A549 (cell line): Measurements from ENCODE around the gene LTBP4. TPM values are rescaled to one million over a fixed set of nuclear protein-coding genes. Genes with fewer than 3 reads are reported as not detected.
A peak's percentile ranks its signal among the peaks of the same experiment; 100 is the strongest.

Experiments used
- ATAC-seq, 2 experiments: fragments of 200-7000 bp in 1 of 2; fragments of >200 bp in 1 of 2; cut with Nextera tagmentation in 1 of 2; cut with Tn5 transposase in 1 of 2; 3 replicates each; pipeline versions ENCODE4 v1.8.0 to v1.9.1; 2018 to 2020; ENCODE audit warnings: mild to moderate bottlenecking in 1 of 2, moderate library complexity in 1 of 2
- CTCF ChIA-PET: fragments of 300-600 bp; sonication (Branson Sonifier 250); formaldehyde crosslinking; extraction: SDS; loops from one replicate; lab custom pipeline; 2021; ENCODE audit warnings: antibody characterized with exemption, inconsistent platforms; lab: Yijun Ruan, JAX
- POLR2A ChIA-PET: fragments of 350-600 bp; formaldehyde crosslinking; extraction: SDS; loops from one replicate; lab custom pipeline; 2021; ENCODE audit warnings: antibody characterized with exemption, inconsistent platforms; lab: Yijun Ruan, JAX
- DNase-seq, 2 experiments: peaks; one replicate each; pipeline versions ENCODE4 v3.0.0 to v3.0.0-alpha.2; 2011 to 2016; ENCODE audit warnings: low read depth in 1 of 2, low spot score in 1 of 2
- FAIRE-seq: peaks from 2 replicates; lab custom pipeline; 2011; peaks lifted over from hg19 to GRCh38; lab: Jason Lieb, UNC
- H3K27ac ChIP-seq, 2 experiments: fragments of >200 bp; sonication (Bioruptor Twin); formaldehyde crosslinking; 3 replicates each; pipeline ENCODE4 v1.5.1; 2016 to 2017
- H3K4me1 ChIP-seq: fragments of >200 bp; sonication (Bioruptor Twin); formaldehyde crosslinking; 3 replicates; pipeline ENCODE4 v1.6.1; 2016
- H3K4me2 ChIP-seq: fragments of >200 bp; sonication (Bioruptor Twin); formaldehyde crosslinking; 3 replicates; pipeline ENCODE4 v1.6.1; 2016
- H3K4me3 ChIP-seq: fragments of >200 bp; sonication (Bioruptor Twin); formaldehyde crosslinking; 3 replicates; pipeline ENCODE4 v1.5.1; 2016
- H3K9me3 ChIP-seq: fragments of >200 bp; sonication (Bioruptor Twin); formaldehyde crosslinking; 3 replicates; pipeline ENCODE4 v1.6.1; 2016
- BHLHE40 ChIP-seq: IDR thresholded peaks from 2 replicates; pipeline ENCODE4 v1.6.1; 2012; ENCODE audit warnings: low read depth, low read length, inconsistent platforms
- CBX8 ChIP-seq: fragments of 200-600 bp; sonication (generic); IDR thresholded peaks from 2 replicates; pipeline ENCODE4 v1.6.1; 2016
- EP300 ChIP-seq, 2 experiments: fragments of >200 bp; sonication (Bioruptor Twin); formaldehyde crosslinking; IDR thresholded peaks; 2 replicates in 1 of 2; 3 replicates in 1 of 2; pipeline ENCODE4 v1.6.1; 2016 to 2017
- FOSB ChIP-seq: fragments of 250-450 bp; sonication (Bioruptor Pico); IDR thresholded peaks from 2 replicates; pipeline ENCODE4 v1.5.0; 2020; ENCODE audit warnings: mild to moderate bottlenecking, moderate library complexity
- FOXS1 ChIP-seq: fragments of 250-450 bp; sonication (Bioruptor Pico); IDR thresholded peaks from 2 replicates; pipeline ENCODE4 v1.5.0; 2020; ENCODE audit warnings: mild to moderate bottlenecking, moderate library complexity
- HDAC2 ChIP-seq: fragments of 200-600 bp; sonication (generic); IDR thresholded peaks from 2 replicates; pipeline ENCODE4 v1.6.1; 2016
- HOXA7 ChIP-seq: fragments of 250-450 bp; sonication (Bioruptor Pico); IDR thresholded peaks from 2 replicates; pipeline ENCODE4 v1.5.0; 2020; ENCODE audit warnings: mild to moderate bottlenecking, moderate library complexity
- HOXB13 ChIP-seq: fragments of 250-450 bp; sonication (Bioruptor Pico); IDR thresholded peaks from 2 replicates; pipeline ENCODE4 v1.5.0; 2020; ENCODE audit warnings: low read depth, mild to moderate bottlenecking, moderate library complexity
- HOXB5 ChIP-seq: fragments of 250-450 bp; sonication (Bioruptor Pico); IDR thresholded peaks from 2 replicates; pipeline ENCODE4 v1.5.0; 2020; ENCODE audit warnings: mild to moderate bottlenecking, moderate library complexity
- KDM1A ChIP-seq: fragments of 200-600 bp; sonication (generic); IDR thresholded peaks from 2 replicates; pipeline ENCODE4 v1.6.1; 2016; ENCODE audit warnings: low read depth, mild to moderate bottlenecking
- KDM5A ChIP-seq: fragments of 200-600 bp; sonication (generic); IDR thresholded peaks from 2 replicates; pipeline ENCODE4 v1.6.1; 2016; ENCODE audit warnings: antibody characterized with exemption, mild to moderate bottlenecking
- MAFK ChIP-seq: fragments of 450-650 bp; IDR thresholded peaks from 2 replicates; pipeline ENCODE4 v1.6.1; 2014; ENCODE audit not compliant: partially characterized antibody
- MAZ ChIP-seq: fragments of 150-350 bp; IDR thresholded peaks from 2 replicates; pipeline ENCODE4 v1.6.1; 2014; ENCODE audit warnings: antibody characterized with exemption, low read depth, low read length, borderline replicate concordance
- NFE2L2 ChIP-seq: fragments of 150-350 bp; conservative IDR thresholded peaks from 2 replicates; pipeline ENCODE4 v1.6.1; 2014; ENCODE audit warnings: low read length
- NPAS2 ChIP-seq: fragments of 250-450 bp; sonication (Bioruptor Pico); IDR thresholded peaks from 2 replicates; pipeline ENCODE4 v1.8.0; 2022; ENCODE audit warnings: mild to moderate bottlenecking, moderate library complexity, borderline replicate concordance
- NR3C1 ChIP-seq: fragments of >200 bp; sonication (Bioruptor Twin); formaldehyde crosslinking; IDR thresholded peaks from 3 replicates; pipeline ENCODE4 v1.6.1; 2017
- POLR2A ChIP-seq: IDR thresholded peaks from 2 replicates; pipeline ENCODE4 v1.6.1; 2012; ENCODE audit warnings: mild to moderate bottlenecking, low read length
- RAD21 ChIP-seq, 2 experiments: fragments of >200 bp in 1 of 2; sonication (Bioruptor Twin) in 1 of 2; formaldehyde crosslinking in 1 of 2; IDR thresholded peaks in 1 of 2; conservative IDR thresholded peaks in 1 of 2; 2 replicates in 1 of 2; 3 replicates in 1 of 2; pipeline ENCODE4 v1.6.1; 2012 to 2018; ENCODE audit warnings: inconsistent platforms in 1 of 2
- RCOR1 ChIP-seq: fragments of 150-350 bp; IDR thresholded peaks from 2 replicates; pipeline ENCODE4 v1.6.1; 2014; ENCODE audit warnings: antibody characterized with exemption, low read length, low read depth
- RFX5 ChIP-seq: fragments of 450-650 bp; IDR thresholded peaks from 2 replicates; pipeline ENCODE4 v1.7.1; 2014; ENCODE audit warnings: antibody characterized with exemption, mild to moderate bottlenecking, moderate library complexity
- RNF2 ChIP-seq: fragments of 200-600 bp; sonication (generic); IDR thresholded peaks from 2 replicates; pipeline ENCODE4 v1.6.1; 2016; ENCODE audit warnings: low read depth, mild to moderate bottlenecking, antibody characterized with exemption, moderate library complexity, borderline replicate concordance
- SMC3 ChIP-seq: fragments of >200 bp; sonication (Bioruptor Twin); formaldehyde crosslinking; IDR thresholded peaks from 3 replicates; pipeline ENCODE4 v1.6.1; 2018; ENCODE audit warnings: inconsistent platforms
- ZNF302 ChIP-seq: fragments of 250-450 bp; sonication (Bioruptor Pico); IDR thresholded peaks from 2 replicates; pipeline ENCODE4 v1.9.0; 2021; ENCODE audit warnings: inconsistent platforms, mild to moderate bottlenecking, moderate library complexity
- WGBS: methylation state at CpG from one replicate; pipeline ENCODE4 v1.1.6; 2017; ENCODE audit errors: missing lambda C conversion rate; 5-methylcytosine and 5-hydroxymethylcytosine counted together
- polyA plus RNA-seq, 4 experiments: library from polyadenylated mRNA; depleted of rRNA in 3 of 4; stranded (reverse); fragments of >200 nt; fragmentation: RNase III in 1 of 4; extraction: RNeasy Plus Mini Kit Qiagen cat#74134 plus additional on column Dnase treatment in 1 of 4; gene quantifications; 2 replicates in 3 of 4; 3 replicates in 1 of 4; pipeline ENCODE4 v1.2.3, GENCODE V29; 2011 to 2017
- TF ChIP-seq, protein P1 (sequence below): IDR thresholded peaks from 2 replicates; pipeline ENCODE4 v1.6.1; 2012; ENCODE audit warnings: low read depth, borderline replicate concordance
- TF ChIP-seq, protein P2 (sequence below): fragments of >200 bp; sonication (Bioruptor Twin); formaldehyde crosslinking; IDR thresholded peaks from 3 replicates; pipeline ENCODE4 v1.6.1; 2016
- TF ChIP-seq, protein P3 (sequence below): fragments of >200 bp; sonication (Bioruptor Twin); formaldehyde crosslinking; IDR thresholded peaks from 3 replicates; pipeline ENCODE4 v1.5.1; 2016
- TF ChIP-seq, protein P4 (sequence below): fragments of 250-450 bp; sonication (Bioruptor Pico); IDR thresholded peaks from 2 replicates; pipeline ENCODE4 v1.5.0; 2021; ENCODE audit warnings: mild to moderate bottlenecking, moderate library complexity, borderline replicate concordance
- TF ChIP-seq, protein P5 (sequence below): fragments of 450-650 bp; IDR thresholded peaks from 2 replicates; pipeline ENCODE4 v1.6.1; 2014; ENCODE audit warnings: antibody characterized with exemption

Gene LTBP4
- polyA plus RNA-seq, 2 of the 4 experiments (the other 2 are of a cell fraction), result 23.1 to 43.2 TPM

DNA sequence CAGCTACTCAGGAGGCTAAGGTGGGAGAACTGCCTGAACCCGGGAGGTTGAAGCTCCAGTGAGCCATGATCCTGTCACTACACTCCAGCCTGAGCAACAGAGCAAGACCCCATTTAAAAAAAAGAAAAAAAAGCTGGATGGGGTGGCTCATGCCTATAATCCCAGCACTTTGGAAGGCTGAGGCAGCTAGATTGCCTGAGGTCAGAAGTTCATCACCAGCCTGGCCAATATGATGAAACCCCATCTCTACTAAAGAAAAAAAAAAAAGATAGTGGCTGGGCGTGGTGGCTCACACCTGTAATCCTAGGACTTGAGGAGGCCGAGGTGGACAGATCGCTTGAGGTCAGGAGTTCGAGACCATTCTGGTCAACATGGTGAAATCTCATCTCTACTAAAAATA is 15.0 kb downstream of the LTBP4 start:
- ATAC-seq (no peak), DNase-seq (no peak), FAIRE-seq (no peak)
- WGBS, result 68% methylated on average over 5 of the region's 5 CpGs
- H3K27ac ChIP-seq, result no peak overlapping the region; a peak in 1 of 6 replicates
- H3K4me2 ChIP-seq, result no peak overlapping the region
- no peak overlapping the region for H3K4me3 ChIP-seq
- H3K4me1 ChIP-seq, result peaks cover 7% of the 10 kb centered on the region; the same call in 2 of the 3 replicates
- no peaks in the 10 kb centered on the region for H3K9me3 ChIP-seq
- ChIA-PET CTCF (interaction anchor here (0.6 to 15.6 kb wide), 13 partner anchors 8 to 687 kb away, joined by 3 to 423 read pairs (median 4); no protein-coding TSS in a partner anchor), POLR2A (interaction anchor here (0.6 kb wide), 1 partner anchor 12 kb away, joined by 3 read pairs; no protein-coding TSS in a partner anchor)
- TF ChIP-seq NR3C1 (no peak), NPAS2 (CRISPR knock-in tag) (no peak), RFX5 (no peak), EP300 (IDR thresholded peaks at IDR 0.05) (no peak), MAFK (no peak), CBX8 (no peak), RAD21 (conservative IDR thresholded peaks at IDR 0.05 in 1 of 2, IDR thresholded peaks at IDR 0.05 in 1 of 2) (no peak), RCOR1 (no peak), RNF2 (no peak), FOSB (CRISPR knock-in tag) (no peak)

DNA sequence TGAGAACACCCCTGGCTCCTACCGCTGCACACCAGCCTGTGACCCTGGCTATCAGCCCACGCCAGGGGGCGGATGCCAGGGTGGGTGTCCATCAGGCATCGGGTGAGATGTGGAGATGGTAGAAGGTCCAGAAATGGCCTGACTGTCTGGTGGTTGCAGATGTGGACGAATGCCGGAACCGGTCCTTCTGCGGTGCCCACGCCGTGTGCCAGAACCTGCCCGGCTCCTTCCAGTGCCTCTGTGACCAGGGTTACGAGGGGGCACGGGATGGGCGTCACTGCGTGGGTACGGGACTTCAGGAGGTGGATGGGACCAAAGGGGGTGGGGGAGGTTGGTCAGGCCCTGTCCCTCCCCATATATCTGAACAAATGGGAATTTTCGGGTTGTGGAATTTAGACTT is 15.8 kb downstream of the LTBP4 start:
- H3K4me1 ChIP-seq, result peaks cover 7% of the 10 kb centered on the region; the same call in 2 of the 3 replicates
- 89% methylated on average over 17 of the region's 17 CpGs for WGBS
- ChIA-PET POLR2A (no interaction called here), CTCF (interaction anchor here (1.0 to 15.6 kb wide), 9 partner anchors 8 to 93 kb away, joined by 3 to 423 read pairs (median 4); no protein-coding TSS in a partner anchor)
- no peak for TF ChIP-seq KDM5A
- TF ChIP-seq SMC3, result no peak
- no peak for TF ChIP-seq BHLHE40
- no peak for TF ChIP-seq RAD21 (conservative IDR thresholded peaks at IDR 0.05 in 1 of 2, IDR thresholded peaks at IDR 0.05 in 1 of 2)
- no peak for TF ChIP-seq ZNF302 (CRISPR knock-in tag)
- 0 out of 2 replicates have a peak, but pooled peaks have one; percentile 21 for TF ChIP-seq POLR2A
- no peak for TF ChIP-seq HDAC2
- TF ChIP-seq, protein P1, sequence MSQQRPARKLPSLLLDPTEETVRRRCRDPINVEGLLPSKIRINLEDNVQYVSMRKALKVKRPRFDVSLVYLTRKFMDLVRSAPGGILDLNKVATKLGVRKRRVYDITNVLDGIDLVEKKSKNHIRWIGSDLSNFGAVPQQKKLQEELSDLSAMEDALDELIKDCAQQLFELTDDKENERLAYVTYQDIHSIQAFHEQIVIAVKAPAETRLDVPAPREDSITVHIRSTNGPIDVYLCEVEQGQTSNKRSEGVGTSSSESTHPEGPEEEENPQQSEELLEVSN, result no peak
- H3K4me3 ChIP-seq, result no peak overlapping the region
- H3K27ac ChIP-seq, result no peak overlapping the region
- no peak overlapping the region for H3K4me2 ChIP-seq
- no peak for DNase-seq
- ATAC-seq, result no peak
- H3K9me3 ChIP-seq, result no peaks in the 10 kb centered on the region
- FAIRE-seq, result no peak

DNA sequence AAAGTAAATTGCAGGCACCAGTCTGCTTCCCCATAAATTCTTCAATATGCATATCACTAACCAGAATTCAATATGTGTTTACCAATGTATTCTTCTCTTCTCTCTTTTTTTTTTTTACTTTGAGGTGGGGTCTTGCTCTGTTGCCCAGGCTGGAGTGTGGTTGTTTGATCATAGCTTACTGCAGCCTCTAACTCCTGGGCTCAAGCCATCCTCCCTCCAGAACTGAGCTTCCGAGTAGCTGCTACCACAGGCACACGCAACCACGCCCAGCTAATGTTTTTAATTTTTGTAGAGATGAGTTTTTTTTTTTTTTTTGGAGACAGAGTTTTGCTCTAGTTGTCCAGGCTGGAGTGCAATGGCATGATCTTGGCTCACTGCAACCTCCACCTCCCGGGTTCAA is 16.8 kb downstream of the LTBP4 start:
- Histone ChIP-seq H3K9me3 (no peaks in the 10 kb centered on the region), H3K4me2 (no peak overlapping the region), H3K4me1 (peaks cover 7% of the 10 kb centered on the region; the same call in 2 of the 3 replicates), H3K27ac (no peak overlapping the region), H3K4me3 (no peak overlapping the region)
- CTCF ChIA-PET, result interaction anchor here (0.6 to 15.6 kb wide), 10 partner anchors 9 to 313 kb away, joined by 3 to 423 read pairs (median 4); no protein-coding TSS in a partner anchor
- WGBS, result 90% methylated on average over 4 of the region's 4 CpGs
- ATAC-seq, result no peak
- no peak for DNase-seq
- POLR2A ChIA-PET, result no interaction called here
- FAIRE-seq, result no peak
- TF ChIP-seq, protein P2, sequence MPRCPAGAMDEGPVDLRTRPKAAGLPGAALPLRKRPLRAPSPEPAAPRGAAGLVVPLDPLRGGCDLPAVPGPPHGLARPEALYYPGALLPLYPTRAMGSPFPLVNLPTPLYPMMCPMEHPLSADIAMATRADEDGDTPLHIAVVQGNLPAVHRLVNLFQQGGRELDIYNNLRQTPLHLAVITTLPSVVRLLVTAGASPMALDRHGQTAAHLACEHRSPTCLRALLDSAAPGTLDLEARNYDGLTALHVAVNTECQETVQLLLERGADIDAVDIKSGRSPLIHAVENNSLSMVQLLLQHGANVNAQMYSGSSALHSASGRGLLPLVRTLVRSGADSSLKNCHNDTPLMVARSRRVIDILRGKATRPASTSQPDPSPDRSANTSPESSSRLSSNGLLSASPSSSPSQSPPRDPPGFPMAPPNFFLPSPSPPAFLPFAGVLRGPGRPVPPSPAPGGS, result no peak
- no peak for TF ChIP-seq KDM1A
- no peak for TF ChIP-seq HOXB13
- TF ChIP-seq, protein P3, sequence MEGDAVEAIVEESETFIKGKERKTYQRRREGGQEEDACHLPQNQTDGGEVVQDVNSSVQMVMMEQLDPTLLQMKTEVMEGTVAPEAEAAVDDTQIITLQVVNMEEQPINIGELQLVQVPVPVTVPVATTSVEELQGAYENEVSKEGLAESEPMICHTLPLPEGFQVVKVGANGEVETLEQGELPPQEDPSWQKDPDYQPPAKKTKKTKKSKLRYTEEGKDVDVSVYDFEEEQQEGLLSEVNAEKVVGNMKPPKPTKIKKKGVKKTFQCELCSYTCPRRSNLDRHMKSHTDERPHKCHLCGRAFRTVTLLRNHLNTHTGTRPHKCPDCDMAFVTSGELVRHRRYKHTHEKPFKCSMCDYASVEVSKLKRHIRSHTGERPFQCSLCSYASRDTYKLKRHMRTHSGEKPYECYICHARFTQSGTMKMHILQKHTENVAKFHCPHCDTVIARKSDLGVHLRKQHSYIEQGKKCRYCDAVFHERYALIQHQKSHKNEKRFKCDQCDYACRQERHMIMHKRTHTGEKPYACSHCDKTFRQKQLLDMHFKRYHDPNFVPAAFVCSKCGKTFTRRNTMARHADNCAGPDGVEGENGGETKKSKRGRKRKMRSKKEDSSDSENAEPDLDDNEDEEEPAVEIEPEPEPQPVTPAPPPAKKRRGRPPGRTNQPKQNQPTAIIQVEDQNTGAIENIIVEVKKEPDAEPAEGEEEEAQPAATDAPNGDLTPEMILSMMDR, result no peak
- TF ChIP-seq, protein P4, sequence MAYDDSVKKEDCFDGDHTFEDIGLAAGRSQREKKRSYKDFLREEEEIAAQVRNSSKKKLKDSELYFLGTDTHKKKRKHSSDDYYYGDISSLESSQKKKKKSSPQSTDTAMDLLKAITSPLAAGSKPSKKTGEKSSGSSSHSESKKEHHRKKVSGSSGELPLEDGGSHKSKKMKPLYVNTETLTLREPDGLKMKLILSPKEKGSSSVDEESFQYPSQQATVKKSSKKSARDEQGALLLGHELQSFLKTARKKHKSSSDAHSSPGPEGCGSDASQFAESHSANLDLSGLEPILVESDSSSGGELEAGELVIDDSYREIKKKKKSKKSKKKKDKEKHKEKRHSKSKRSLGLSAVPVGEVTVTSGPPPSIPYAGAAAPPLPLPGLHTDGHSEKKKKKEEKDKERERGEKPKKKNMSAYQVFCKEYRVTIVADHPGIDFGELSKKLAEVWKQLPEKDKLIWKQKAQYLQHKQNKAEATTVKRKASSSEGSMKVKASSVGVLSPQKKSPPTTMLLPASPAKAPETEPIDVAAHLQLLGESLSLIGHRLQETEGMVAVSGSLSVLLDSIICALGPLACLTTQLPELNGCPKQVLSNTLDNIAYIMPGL, result no peak
- no peak for TF ChIP-seq HOXB5
- no peak for TF ChIP-seq HOXA7 (CRISPR knock-in tag)
- no peak for TF ChIP-seq MAZ
- no peak for TF ChIP-seq NFE2L2
- TF ChIP-seq, protein P1, result no peak
- no peak for TF ChIP-seq FOXS1 (CRISPR knock-in tag)
- TF ChIP-seq, protein P5, sequence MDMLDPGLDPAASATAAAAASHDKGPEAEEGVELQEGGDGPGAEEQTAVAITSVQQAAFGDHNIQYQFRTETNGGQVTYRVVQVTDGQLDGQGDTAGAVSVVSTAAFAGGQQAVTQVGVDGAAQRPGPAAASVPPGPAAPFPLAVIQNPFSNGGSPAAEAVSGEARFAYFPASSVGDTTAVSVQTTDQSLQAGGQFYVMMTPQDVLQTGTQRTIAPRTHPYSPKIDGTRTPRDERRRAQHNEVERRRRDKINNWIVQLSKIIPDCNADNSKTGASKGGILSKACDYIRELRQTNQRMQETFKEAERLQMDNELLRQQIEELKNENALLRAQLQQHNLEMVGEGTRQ, result no peak
